Spleen (tissue), 11 donors: ENCODE data around the gene DEFB114. TPM values are rescaled to one million over a fixed set of nuclear protein-coding genes. Genes with fewer than 3 reads are reported as not detected.

Source experiments
- DNase-seq: peaks from one replicate; pipeline ENCODE4 v3.0.0-alpha.2; 2020
- H3K27ac ChIP-seq, 8 donors: fragments of 200-600 bp; sonication (generic) in 7 of 8; 1 replicate in 4 of 8; 2 replicates in 4 of 8; pipeline versions ENCODE4 v1.5.0 to v1.8.0; 2016 to 2021; ENCODE audit warnings: inconsistent platforms in 4 of 8, mild to moderate bottlenecking in 4 of 8, moderate library complexity in 1 of 8
- H3K27me3 ChIP-seq, 7 donors: fragments of 200-600 bp; sonication (generic) in 6 of 7; replicated peaks in 1 of 7; 1 replicate in 4 of 7; 2 replicates in 3 of 7; pipeline versions ENCODE4 v1.5.0 to v1.8.0; 2016 to 2021; ENCODE audit warnings: inconsistent platforms in 3 of 7, mild to moderate bottlenecking in 1 of 7
- H3K36me3 ChIP-seq, 6 donors: fragments of 200-600 bp; sonication (generic) in 5 of 6; 1 replicate in 4 of 6; 2 replicates in 2 of 6; pipeline versions ENCODE4 v1.5.0 to v1.8.0; 2016 to 2021; ENCODE audit warnings: inconsistent platforms in 2 of 6
- H3K4me1 ChIP-seq, 6 donors: fragments of 200-600 bp; sonication (generic) in 5 of 6; 1 replicate in 3 of 6; 2 replicates in 3 of 6; pipeline versions ENCODE4 v1.5.0 to v1.8.0; 2016 to 2021; ENCODE audit warnings: inconsistent platforms in 3 of 6
- H3K4me3 ChIP-seq, 8 donors: fragments of 200-600 bp; sonication (generic) in 7 of 8; 1 replicate in 4 of 8; 2 replicates in 4 of 8; pipeline versions ENCODE4 v1.5.0 to v1.8.0; 2016 to 2021; ENCODE audit warnings: inconsistent platforms in 4 of 8, mild to moderate bottlenecking in 4 of 8, moderate library complexity in 2 of 8
- H3K9me3 ChIP-seq, 8 donors: fragments of 200-600 bp; sonication (generic) in 7 of 8; 1 replicate in 4 of 8; 2 replicates in 4 of 8; pipeline versions ENCODE4 v1.5.0 to v1.8.0; 2016 to 2021; ENCODE audit warnings: inconsistent platforms in 4 of 8
- CTCF ChIP-seq, 11 experiments: fragments of 200-600 bp in 7 of 11; fragments of 450-650 bp in 4 of 11; sonication (generic) in 4 of 11; IDR thresholded peaks in 8 of 11; conservative IDR thresholded peaks in 3 of 11; 1 replicate in 7 of 11; 2 replicates in 4 of 11; pipeline versions ENCODE4 v1.4.0 to v1.8.0; 2016 to 2021; ENCODE audit warnings: antibody characterized with exemption in 11 of 11, inconsistent platforms in 4 of 11, mild to moderate bottlenecking in 1 of 11
- POLR2A ChIP-seq, 3 donors: fragments of 450-650 bp; IDR thresholded peaks; one replicate each; pipeline ENCODE4 v1.5.1; 2017; ENCODE audit warnings: antibody characterized with exemption in 3 of 3, mild to moderate bottlenecking in 1 of 3
- POLR2AphosphoS5 ChIP-seq, 3 donors: sonication (generic); formaldehyde crosslinking; IDR thresholded peaks; one replicate each; pipeline ENCODE4 v1.5.1; 2017; ENCODE audit warnings: antibody characterized with exemption in 3 of 3
- WGBS, 5 donors: extraction: QIAGEN DNeasy Blood & Tissue Kit in 3 of 5; methylation state at CpG; one replicate each; pipeline versions ENCODE4 v1.1.5 to v1.1.7; 2013 to 2018; 5-methylcytosine and 5-hydroxymethylcytosine counted together
- intact Hi-C: fragments of 100-400 bp; cut with DNase I; formaldehyde crosslinking; loops from one replicate; pipeline ENCODE4 v1.15.0; 2023; ENCODE audit warnings: low total_unique reads
- polyA plus RNA-seq, 3 donors: library from polyadenylated mRNA; stranded (reverse); fragments of 200-250 nt; gene quantifications; one replicate each; pipeline ENCODE4 v1.2.1, GENCODE V29; 2013
- total RNA-seq, 7 donors: library from RNA; depleted of rRNA in 3 of 7; stranded (reverse); fragments of >200 nt in 3 of 7; fragmentation: NEBNext Ultra II Directional in 4 of 7; extraction: Animal tissue kit (Norgen Biotek cat#: 25700) in 4 of 7; gene quantifications; one replicate each; pipeline versions ENCODE4 v1.1.0 to v1.2.1, GENCODE V29; 2016 to 2021
- donor health status: healthy with polysubstance abuse.
- donor health status: DM: no; HTN: no; CAD: no; lungs with moderate emphysema.
- donor health status: DM: no; HTN: no; CAD: no.
- donor health status: Bipolar disorder and iron deficiency.
- donor health status: healthy.
- donor health status: DM: no; HTN: no; CAD: no.
- donor health status: DM: yes; HTN: yes; CAD: no.

The DEFB114 gene
- total and polyA plus RNA-seq, 10 donors: not detected

DNA sequence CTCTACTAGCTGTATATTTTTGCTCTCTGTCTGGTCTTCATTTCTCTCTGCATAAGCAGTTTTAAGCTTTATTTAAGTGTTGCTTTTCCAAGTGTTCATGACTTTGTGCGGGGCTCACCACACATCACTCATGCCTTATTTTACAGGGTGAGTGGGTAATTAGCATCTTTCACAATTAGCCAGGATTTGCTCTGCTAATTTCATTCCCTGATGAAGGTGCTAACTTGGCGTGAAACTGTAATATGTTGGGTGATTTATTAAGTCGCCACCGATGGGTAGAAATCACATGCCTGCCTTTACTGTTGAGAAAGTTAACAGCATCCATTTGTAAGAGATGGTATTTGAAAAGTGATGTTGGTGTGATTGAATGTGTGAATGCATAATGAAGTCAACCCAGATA lies 44.7 kb downstream of the DEFB114 start:
- TF ChIP-seq POLR2AphosphoS5 (IDR thresholded peaks at IDR 0.05): no peak
- TF ChIP-seq CTCF (IDR thresholded peaks at IDR 0.05 in 8 of 11, conservative IDR thresholded peaks at IDR 0.05 in 3 of 11): no peak
- no peak for TF ChIP-seq POLR2A (IDR thresholded peaks at IDR 0.05)
- H3K36me3 ChIP-seq: no peaks in the 10 kb centered on the region
- H3K27ac ChIP-seq: no peak overlapping the region
- no peaks in the 10 kb centered on the region for H3K4me1 ChIP-seq
- 52 to 69% (median 66%) methylated on average over 4 of the region's 4 CpGs for WGBS, 5 donors
- intact Hi-C loops: no loop called here
- H3K9me3 ChIP-seq: no peaks in the 10 kb centered on the region
- DNase-seq: no peak
- H3K4me3 ChIP-seq: no peak overlapping the region
- H3K27me3 ChIP-seq: no peaks in the 10 kb centered on the region

DNA sequence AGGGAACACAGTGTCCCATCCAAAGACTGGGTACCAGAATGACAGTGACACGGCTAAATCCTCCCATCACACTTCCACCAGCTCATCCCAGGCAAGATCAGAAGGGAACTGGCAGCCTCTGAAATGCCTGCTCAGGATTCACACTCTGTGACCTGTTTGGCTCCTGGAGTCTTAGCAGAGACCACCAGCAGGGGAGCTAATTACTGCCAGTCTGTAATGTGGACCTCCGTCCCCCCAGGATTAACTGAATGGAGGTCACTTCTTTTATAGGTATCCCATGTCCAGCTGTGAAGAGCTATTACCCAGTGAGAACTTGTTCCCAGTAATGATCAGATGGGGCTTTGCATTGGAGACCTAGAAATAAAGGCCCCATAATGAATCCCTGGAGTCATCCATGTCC lies 45.2 kb downstream of the DEFB114 start:
- Histone ChIP-seq H3K27me3 (no peaks in the 10 kb centered on the region), H3K36me3 (no peaks in the 10 kb centered on the region), H3K4me1 (no peaks in the 10 kb centered on the region), H3K9me3 (no peaks in the 10 kb centered on the region), H3K27ac (no peak overlapping the region), H3K4me3 (no peak overlapping the region)
- TF ChIP-seq CTCF (IDR thresholded peaks at IDR 0.05 in 8 of 11, conservative IDR thresholded peaks at IDR 0.05 in 3 of 11) (no peak), POLR2AphosphoS5 (IDR thresholded peaks at IDR 0.05) (no peak), POLR2A (IDR thresholded peaks at IDR 0.05) (no peak)
- WGBS, 5 donors: 50 to 74% (median 61%) methylated on average over 2 of the region's 2 CpGs
- intact Hi-C loops: no loop called here
- DNase-seq: no peak

- TF ChIP-seq POLR2AphosphoS5 (IDR thresholded peaks at IDR 0.05) (no peak), POLR2A (IDR thresholded peaks at IDR 0.05) (no peak), CTCF (IDR thresholded peaks at IDR 0.05 in 8 of 11, conservative IDR thresholded peaks at IDR 0.05 in 3 of 11) (no peak)
- H3K27ac ChIP-seq: no peak overlapping the region
- H3K4me3 ChIP-seq: no peak overlapping the region
- no peaks in the 10 kb centered on the region for H3K27me3 ChIP-seq
- no peaks in the 10 kb centered on the region for H3K36me3 ChIP-seq
- H3K9me3 ChIP-seq: no peaks in the 10 kb centered on the region
- no peak for DNase-seq
- intact Hi-C loops: no loop called here
- H3K4me1 ChIP-seq: no peaks in the 10 kb centered on the region
- 46 to 58% (median 53%) methylated on average over 3 of the region's 3 CpGs for WGBS, 5 donors
Measured at GRCh38 chr6:49915035-49915434, 48.9 kb downstream of the DEFB114 start.

- no peak overlapping the region for H3K4me3 ChIP-seq
- intact Hi-C loops: no loop called here
- TF ChIP-seq CTCF (IDR thresholded peaks at IDR 0.05 in 8 of 11, conservative IDR thresholded peaks at IDR 0.05 in 3 of 11) (no peak), POLR2A (IDR thresholded peaks at IDR 0.05) (no peak), POLR2AphosphoS5 (IDR thresholded peaks at IDR 0.05) (no peak)
- no peaks in the 10 kb centered on the region for H3K4me1 ChIP-seq
- no peaks in the 10 kb centered on the region for H3K36me3 ChIP-seq
- H3K9me3 ChIP-seq: no peaks in the 10 kb centered on the region
- H3K27ac ChIP-seq: no peak overlapping the region
- DNase-seq: no peak
- WGBS, 5 donors: 64 to 81% (median 78%) methylated on average over 6 of the region's 6 CpGs
- no peaks in the 10 kb centered on the region for H3K27me3 ChIP-seq
Measured at GRCh38 chr6:49913636-49914375, 50.2 kb downstream of the DEFB114 start.
